ENCODE data around the gene ADAT1. TPM values are rescaled to one million over a fixed set of nuclear protein-coding genes. Genes with fewer than 3 reads are reported as not detected.

The ADAT1 gene
- total RNA-seq, 1 experiment from 2014 or later: 60.2 TPM

GRCh38 chr16:75550211-75550662 lies 72.8 kb downstream of the ADAT1 start:
- peak; percentile 82 for DNase-seq (ENCODE audit: unreplicated experiment)
- BruUV-seq (replicated peaks): no TSS peak
- peaks cover 10% of the 10 kb centered on the region for H3K36me3 Mint-ChIP-seq (ENCODE audit: insufficient read depth, unreplicated experiment)
- ChIA-PET POLR2A (interaction anchor here (0.6 to 1.6 kb wide), 8 partner anchors 28 to 279 kb away, joined by 3 to 5 read pairs (median 4); partner anchors contain the start of genes KARS1 and TERF2IP), CTCF (interaction anchor here (0.5 to 3.3 kb wide), 22 partner anchors 9 to 148 kb away, joined by 3 to 21 read pairs (median 4); no protein-coding TSS in a partner anchor)
- H3K27ac Mint-ChIP-seq (ENCODE audit: low read depth, unreplicated experiment): no peak overlapping the region
- H3K4me1 Mint-ChIP-seq (ENCODE audit: insufficient read depth, unreplicated experiment): no peaks in the 10 kb centered on the region
- H3K27me3 Mint-ChIP-seq (ENCODE audit: insufficient read depth, unreplicated experiment): no peaks in the 10 kb centered on the region
- H3K4me3 Mint-ChIP-seq (ENCODE audit: unreplicated experiment): peak overlapping the region; percentile 43
- intact Hi-C loops (cut with micrococcal nuclease): loop anchor here (1.0 to 2.0 kb wide), 2 partner anchors 33 to 79 kb away; no protein-coding TSS in a partner anchor
- peak; percentile 47 for TF ChIP-seq CTCF (IDR thresholded peaks at IDR 0.05; ENCODE audit: unreplicated experiment)
- H3K9me3 Mint-ChIP-seq (ENCODE audit: unreplicated experiment): no peaks in the 10 kb centered on the region

Other genes with a start within 250 kb of the ADAT1 start
- gene CFDP1, start 189.8 kb downstream of the ADAT1 start, total RNA-seq (2022): 41.3 and 44.7 TPM in 2 replicates
- gene TMEM170A, start 158.6 kb downstream of the ADAT1 start, total RNA-seq (2022): 20.1 and 21.8 TPM in 2 replicates
- gene CHST6, start 127.8 kb downstream of the ADAT1 start, total RNA-seq (2022): 0.16 and 0.42 TPM in 2 replicates
- not detected in 2 replicates for gene CHST5, start 87.2 kb downstream of the ADAT1 start, total RNA-seq (2022)
- 18.6 and 21.1 TPM in 2 replicates for gene TMEM231, start 67.0 kb downstream of the ADAT1 start, total RNA-seq (2022)
- gene GABARAPL2, start 56.9 kb downstream of the ADAT1 start, total RNA-seq (2022): 61.5 and 70.5 TPM in 2 replicates
- gene KARS1, start 24.4 kb upstream of the ADAT1 start, total RNA-seq (2022): 213 and 219 TPM in 2 replicates
- gene TERF2IP, start 24.5 kb upstream of the ADAT1 start, total RNA-seq (2022): 73.9 and 80.0 TPM in 2 replicates
- not detected in 2 replicates for gene CPHXL2, start 53.7 kb upstream of the ADAT1 start, total RNA-seq (2022)
- not detected in 2 replicates for gene DUXB, start 78.2 kb upstream of the ADAT1 start, total RNA-seq (2022)
- gene CPHXL, start 103.2 kb upstream of the ADAT1 start, total RNA-seq (2022): not detected in 2 replicates